T-cell (primary cell): ENCODE results near the gene ACOX2. TPM values are rescaled to one million over a fixed set of nuclear protein-coding genes. Genes with fewer than 3 reads are reported as not detected.

Experiments used
- ATAC-seq, 4 experiments: fragments of 200-7000 bp in 3 of 4; fragments of 150-1000 bp in 1 of 4; cut with Tn5 transposase; replicated peaks in 1 of 4; 1 replicate in 3 of 4; 2 replicates in 1 of 4; pipeline ENCODE4 v1.10.0; 2021; ENCODE audit warnings: moderate library complexity in 3 of 4, mild to moderate bottlenecking in 2 of 4, moderate number of reproducible peaks in 1 of 4
- CTCF ChIA-PET, 2 donors: fragments of 300-600 bp; sonication (Branson Sonifier 250); formaldehyde crosslinking; loops; one replicate each; lab custom pipeline; 2022; ENCODE audit warnings: antibody characterized with exemption in 2 of 2; lab: Charles Lee
- POLR2A ChIA-PET, 2 donors: fragments of 300-600 bp; sonication (Branson Sonifier 250); formaldehyde crosslinking; loops; one replicate each; lab custom pipeline; 2022; ENCODE audit warnings: antibody characterized with exemption in 2 of 2; lab: Charles Lee
- DNase-seq, 35 experiments: peaks; one replicate each; pipeline versions ENCODE4 v3.0.0 to v3.0.0-alpha.2; 2013 to 2023
- H3K27ac ChIP-seq: one replicate; pipeline ENCODE4 v1.5.1; 2013; ENCODE audit warnings: low read length
- H3K27me3 ChIP-seq, 2 experiments: replicated peaks in 1 of 2; 1 replicate in 1 of 2; 2 replicates in 1 of 2; pipeline versions ENCODE4 v1.6.1 to v1.7.0; 2013; ENCODE audit warnings: low read length in 1 of 2, mixed read lengths in 1 of 2; ENCODE audit not compliant: control insufficient read depth in 2 of 2, insufficient read depth in 2 of 2; ENCODE audit errors: extremely low read depth in 1 of 2
- H3K36me3 ChIP-seq, 2 donors: 1 replicate in 1 of 2; 2 replicates in 1 of 2; pipeline versions ENCODE4 v1.6.1 to v1.7.0; 2013; ENCODE audit warnings: low read length in 1 of 2; ENCODE audit not compliant: control insufficient read depth in 2 of 2, insufficient read depth in 1 of 2; ENCODE audit errors: extremely low read depth in 1 of 2
- H3K4me1 ChIP-seq, 2 experiments: 1 replicate in 1 of 2; 2 replicates in 1 of 2; pipeline versions ENCODE4 v1.6.1 to v1.7.0; 2013; ENCODE audit warnings: low read length in 2 of 2, mixed read lengths in 1 of 2; ENCODE audit not compliant: insufficient read depth in 2 of 2, control insufficient read depth in 1 of 2; ENCODE audit errors: extremely low read depth in 1 of 2
- H3K4me3 ChIP-seq, 2 donors: 1 replicate in 1 of 2; 2 replicates in 1 of 2; pipeline versions ENCODE4 v1.5.1 to v1.7.0; 2013; ENCODE audit warnings: mild to moderate bottlenecking in 2 of 2, low read length in 1 of 2, moderate library complexity in 1 of 2; ENCODE audit not compliant: control insufficient read depth in 1 of 2; ENCODE audit errors: extremely low read depth in 1 of 2
- H3K9me3 ChIP-seq: 2 replicates; pipeline ENCODE4 v1.7.0; 2013
- H3K27ac Mint-ChIP-seq, 2 donors: one replicate each; pipeline ENCODE4 v1.8.0; 2020 to 2021; ENCODE audit warnings: mild to moderate bottlenecking in 2 of 2, mixed read lengths in 2 of 2
- H3K27me3 Mint-ChIP-seq, 2 donors: one replicate each; pipeline ENCODE4 v1.8.0; 2021 to 2022; ENCODE audit warnings: mixed read lengths in 2 of 2
- H3K36me3 Mint-ChIP-seq: one replicate; pipeline ENCODE4 v1.8.0; 2021; ENCODE audit warnings: mixed read lengths
- H3K4me1 Mint-ChIP-seq, 3 donors: one replicate each; pipeline ENCODE4 v1.8.0; 2020 to 2022; ENCODE audit warnings: mixed read lengths in 3 of 3, mild to moderate bottlenecking in 1 of 3
- H3K4me3 Mint-ChIP-seq, 3 donors: one replicate each; pipeline ENCODE4 v1.8.0; 2020 to 2022; ENCODE audit warnings: mild to moderate bottlenecking in 3 of 3, mixed read lengths in 3 of 3, moderate library complexity in 3 of 3
- H3K9me3 Mint-ChIP-seq, 3 donors: one replicate each; pipeline ENCODE4 v1.8.0; 2020 to 2022; ENCODE audit warnings: mixed read lengths in 3 of 3
- WGBS: methylation state at CpG from one replicate; pipeline ENCODE4 v1.1.5; 2013; ENCODE audit warnings: missing lambda C conversion rate; ENCODE audit not compliant: insufficient coverage; 5-methylcytosine and 5-hydroxymethylcytosine counted together
- total RNA-seq, 35 experiments: library from RNA in 6 of 35; stranded (reverse) in 6 of 35; fragments of 120-200 nt in 1 of 35; gene quantifications; one replicate each; pipeline versions ENCODE4 v1.2.1 to v1.2.4 and lab custom pipeline; 2013 to 2026

ACOX2 gene
- total RNA-seq, 5 donors from 2014 or later (not counting 1 experiment from before 2014, with no cell fraction given): 0.23 TPM; not detected in 4

- peaks cover under 1 to 1% (median under 1%) of the 10 kb centered on the region in 3 donors for H3K4me1 Mint-ChIP-seq
These were observed 37.1 kb upstream of the ACOX2 start for GRCh38 chr3:58574106-58574505.

GRCh38 chr3:58573640-58574039 is 36.6 kb upstream of the ACOX2 start:
- Histone ChIP-seq H3K27ac (no peak overlapping the region), H3K4me1 (peaks cover 0 to 4% of the 10 kb centered on the region in 2 experiments), H3K4me3 (no peak overlapping the region), H3K27me3 (peaks cover 0 to 9% of the 10 kb centered on the region in 2 experiments), H3K9me3 (no peaks in the 10 kb centered on the region), H3K36me3 (no peaks in the 10 kb centered on the region)
- DNase-seq (no peak), ATAC-seq (no peak)
- Mint-ChIP-seq H3K36me3 (no peaks in the 10 kb centered on the region), H3K9me3 (no peaks in the 10 kb centered on the region), H3K27me3 (peaks cover 0 to 9% of the 10 kb centered on the region in 2 donors), H3K27ac (no peak overlapping the region), H3K4me3 (no peak overlapping the region), H3K4me1 (peaks cover 5 to 6% (median 5%) of the 10 kb centered on the region in 3 donors)
- WGBS: 70% methylated on average over 4 of the region's 6 CpGs
- POLR2A ChIA-PET: no interaction called here
- CTCF ChIA-PET: interaction anchor here in 1 of 2 donors (0.5 kb wide), 1 partner anchor 1031 kb away, joined by 6 read pairs; no protein-coding TSS in a partner anchor

More at GRCh38 chr3:58574106-58574505, 37.1 kb upstream of the ACOX2 start:
- whole genome bisulfite sequencing: no CpG with 5 or more reads among the region's 3 CpGs
- ChIA-PET CTCF (interaction anchor here (0.5 kb wide), 2 partner anchors 11 to 1031 kb away, joined by 3 to 6 read pairs; no protein-coding TSS in a partner anchor), POLR2A (no interaction called here)
- Histone ChIP-seq H3K27ac (no peak overlapping the region), H3K9me3 (no peaks in the 10 kb centered on the region), H3K4me1 (no peaks in the 10 kb centered on the region), H3K27me3 (peaks cover 0 to 9% of the 10 kb centered on the region in 2 experiments), H3K4me3 (no peak overlapping the region), H3K36me3 (no peaks in the 10 kb centered on the region)
- Mint-ChIP-seq H3K27ac (no peak overlapping the region), H3K4me3 (no peak overlapping the region), H3K36me3 (no peaks in the 10 kb centered on the region), H3K27me3 (peaks cover 0 to 5% of the 10 kb centered on the region in 2 donors), H3K9me3 (no peaks in the 10 kb centered on the region)
- ATAC-seq: no peak
- no peak for DNase-seq

DNA sequence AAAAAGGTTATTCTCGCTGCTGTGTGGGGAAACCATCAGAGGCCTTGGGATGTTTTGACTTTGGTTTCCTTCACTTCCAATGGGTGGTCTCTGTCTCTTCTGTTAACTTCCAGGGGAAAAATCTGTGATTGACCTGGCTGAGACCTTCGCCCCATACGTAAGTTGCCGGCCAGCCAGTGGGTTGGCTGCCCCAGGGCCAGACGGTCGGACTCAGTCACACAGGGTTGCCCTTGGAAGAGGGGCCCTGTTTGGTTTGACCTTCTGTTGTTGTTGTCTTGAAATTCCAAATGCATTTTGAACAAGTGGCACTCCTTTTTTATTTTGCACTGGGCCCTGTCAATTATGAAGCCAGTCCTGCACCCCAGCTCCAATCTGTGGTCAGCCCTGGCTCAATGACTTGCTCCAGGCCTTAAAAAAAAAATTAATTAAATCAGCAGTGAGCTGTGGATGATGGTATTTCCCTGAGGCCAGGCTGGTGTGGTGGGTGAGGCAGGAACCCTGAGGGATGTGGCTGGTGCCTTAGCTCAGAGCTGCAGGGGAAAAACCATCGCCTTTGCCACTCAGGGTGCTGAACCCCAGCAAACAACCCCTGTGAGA is 35.7 kb upstream of the ACOX2 start:
- 96% methylated on average over 6 of the region's 7 CpGs for WGBS
- ATAC-seq (no peak), DNase-seq (no peak)
- ChIA-PET CTCF (no interaction called here), POLR2A (no interaction called here)
- no peak overlapping the region for H3K27ac Mint-ChIP-seq
- Histone ChIP-seq H3K9me3 (no peaks in the 10 kb centered on the region), H3K36me3 (no peaks in the 10 kb centered on the region), H3K4me1 (peaks cover 0 to 5% of the 10 kb centered on the region in 2 experiments), H3K27ac (no peak overlapping the region), H3K4me3 (no peak overlapping the region), H3K27me3 (peaks cover 0 to 9% of the 10 kb centered on the region in 2 experiments)
- no peaks in the 10 kb centered on the region for H3K9me3 Mint-ChIP-seq
- peaks cover 0 to 9% of the 10 kb centered on the region in 2 donors for H3K27me3 Mint-ChIP-seq
- H3K36me3 Mint-ChIP-seq: no peaks in the 10 kb centered on the region
- no peak overlapping the region for H3K4me3 Mint-ChIP-seq
- H3K4me1 Mint-ChIP-seq: peaks cover 6 to 9% (median 6%) of the 10 kb centered on the region in 3 donors

DNA sequence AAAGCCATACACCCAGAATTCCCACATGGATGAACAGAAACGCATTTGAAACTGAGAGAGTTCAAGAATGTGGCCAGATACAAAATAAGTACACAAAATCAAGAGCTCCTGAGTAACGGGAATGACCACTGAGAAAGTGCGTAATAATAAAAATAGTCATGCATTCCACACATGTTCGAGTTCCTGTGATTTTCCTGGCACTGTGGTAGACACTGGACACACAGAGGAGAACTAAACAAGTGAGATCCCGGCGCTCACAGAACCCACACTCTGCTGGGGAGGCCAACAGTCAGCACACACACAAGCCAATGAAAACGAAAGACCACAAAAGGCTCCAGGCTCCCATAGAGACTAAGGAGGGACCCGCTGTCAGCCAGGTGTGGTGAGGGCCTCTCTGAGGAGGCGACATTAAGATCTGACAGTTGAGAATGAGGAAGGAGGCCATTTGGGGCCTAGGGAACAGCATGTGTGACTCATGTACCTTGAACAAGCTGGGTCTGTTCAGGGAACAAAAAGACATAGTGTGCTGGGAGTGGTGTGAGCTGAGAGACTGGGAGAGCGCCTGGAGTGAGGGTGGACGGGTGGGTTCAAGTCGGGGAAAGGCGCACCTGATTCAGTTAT is 35.1 kb upstream of the ACOX2 start:
- H3K4me1 Mint-ChIP-seq: peaks cover 6 to 9% (median 6%) of the 10 kb centered on the region in 3 donors
- peaks cover 0 to 5% of the 10 kb centered on the region in 2 experiments for H3K4me1 ChIP-seq
- no peak overlapping the region for H3K27ac Mint-ChIP-seq
- H3K9me3 ChIP-seq: no peaks in the 10 kb centered on the region
- H3K4me3 Mint-ChIP-seq: no peak overlapping the region
- H3K36me3 ChIP-seq: no peaks in the 10 kb centered on the region
- no peak for DNase-seq
- peaks cover 0 to 6% of the 10 kb centered on the region in 2 experiments for H3K27me3 ChIP-seq
- ATAC-seq: no peak
- H3K9me3 Mint-ChIP-seq: no peaks in the 10 kb centered on the region
- H3K36me3 Mint-ChIP-seq: no peaks in the 10 kb centered on the region
- H3K27me3 Mint-ChIP-seq: peaks cover 0 to 6% of the 10 kb centered on the region in 2 donors
- 80% methylated on average over 8 of the region's 13 CpGs for WGBS
- POLR2A ChIA-PET: no interaction called here
- CTCF ChIA-PET: no interaction called here
- no peak overlapping the region for H3K27ac ChIP-seq
- H3K4me3 ChIP-seq: no peak overlapping the region

DNA sequence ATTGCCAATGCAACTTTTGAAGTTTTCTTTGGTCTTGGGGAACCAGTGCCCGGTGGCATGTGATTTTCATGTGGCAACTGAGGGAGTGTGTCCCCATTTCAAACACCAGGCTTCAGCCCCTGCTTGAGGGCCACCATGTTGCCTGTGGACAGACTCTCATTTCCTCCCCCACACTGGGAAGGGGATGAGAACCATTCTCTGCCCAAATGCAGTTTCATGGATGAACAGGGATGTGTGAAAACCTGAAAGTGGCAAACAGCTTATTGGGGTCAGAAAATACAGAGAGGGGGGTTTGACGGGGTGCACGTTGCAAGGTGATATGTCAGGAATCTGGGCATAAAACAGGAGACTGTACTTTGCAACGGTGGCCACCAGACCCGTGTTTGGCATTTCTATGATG is 33.9 kb upstream of the ACOX2 start:
- no peaks in the 10 kb centered on the region for H3K9me3 Mint-ChIP-seq
- CTCF ChIA-PET: interaction anchor here in 1 of 2 donors (0.7 kb wide), 1 partner anchor 33 kb away, joined by 6 read pairs; no protein-coding TSS in a partner anchor

GRCh38 chr3:58569287-58570001 is 32.5 kb upstream of the ACOX2 start:
- Histone ChIP-seq H3K27ac (no peak overlapping the region), H3K36me3 (no peaks in the 10 kb centered on the region), H3K27me3 (peaks cover 0 to 9% of the 10 kb centered on the region in 2 experiments), H3K4me3 (no peak overlapping the region), H3K4me1 (peaks cover 0 to 5% of the 10 kb centered on the region in 2 experiments), H3K9me3 (no peaks in the 10 kb centered on the region)
- CTCF ChIA-PET: interaction anchor here (0.5 to 2.0 kb wide), 10 partner anchors 10 to 633 kb away, joined by 3 to 6 read pairs (median 3); partner anchors contain the start of genes HTD2 (in 1 of the 2), KCTD6 (in 1 of the 2) and RPP14 (in 1 of the 2)
- Mint-ChIP-seq H3K4me1 (peaks cover 6 to 9% (median 6%) of the 10 kb centered on the region in 3 donors), H3K27ac (no peak overlapping the region), H3K9me3 (no peaks in the 10 kb centered on the region), H3K36me3 (no peaks in the 10 kb centered on the region), H3K27me3 (peaks cover 0 to 7% of the 10 kb centered on the region in 2 donors), H3K4me3 (peak overlapping the region in 1 of 3 donors; percentile 44)
- no peak for ATAC-seq
- POLR2A ChIA-PET: interaction anchor here (0.6 kb wide), 2 partner anchors 26 to 250 kb away, joined by 3 to 5 read pairs; no protein-coding TSS in a partner anchor
- 91% methylated on average over 10 of the region's 12 CpGs for WGBS
- DNase-seq: no peak

More for the DNA sequence above, 33.9 kb upstream of the ACOX2 start:
- Mint-ChIP-seq H3K27ac (no peak overlapping the region), H3K36me3 (no peaks in the 10 kb centered on the region), H3K4me1 (peaks cover 6 to 9% (median 6%) of the 10 kb centered on the region in 3 donors), H3K4me3 (no peak overlapping the region), H3K27me3 (peaks cover 0 to 5% of the 10 kb centered on the region in 2 donors)
- Histone ChIP-seq H3K36me3 (no peaks in the 10 kb centered on the region), H3K9me3 (no peaks in the 10 kb centered on the region), H3K27me3 (peaks cover 0 to 7% of the 10 kb centered on the region in 2 experiments), H3K4me3 (no peak overlapping the region), H3K4me1 (peaks cover 0 to 5% of the 10 kb centered on the region in 2 experiments), H3K27ac (no peak overlapping the region)
- no peak for DNase-seq
- no peak for ATAC-seq
- POLR2A ChIA-PET: interaction anchor here in 1 of 2 donors (0.7 kb wide), 1 partner anchor 13 kb away, joined by 4 read pairs; no protein-coding TSS in a partner anchor
- 81% methylated on average over 4 of the region's 5 CpGs for WGBS
